CD4-positive, alpha-beta T cell treated with Interleukin-21 for 1 hour (primary cell): Measurements from ENCODE around the gene SH3BP1.
A peak's percentile ranks its signal among the peaks of the same experiment; 100 is the strongest.
"Not testable (repeated sequence)": the region's sequence is repeated elsewhere in the genome, so short reads cannot be mapped to it uniquely, and the experiment has no call there.

Experiments
- DNase-seq: peaks from one replicate; pipeline ENCODE4 v3.0.0-alpha.2; 2020

SH3BP1 gene

DNA sequence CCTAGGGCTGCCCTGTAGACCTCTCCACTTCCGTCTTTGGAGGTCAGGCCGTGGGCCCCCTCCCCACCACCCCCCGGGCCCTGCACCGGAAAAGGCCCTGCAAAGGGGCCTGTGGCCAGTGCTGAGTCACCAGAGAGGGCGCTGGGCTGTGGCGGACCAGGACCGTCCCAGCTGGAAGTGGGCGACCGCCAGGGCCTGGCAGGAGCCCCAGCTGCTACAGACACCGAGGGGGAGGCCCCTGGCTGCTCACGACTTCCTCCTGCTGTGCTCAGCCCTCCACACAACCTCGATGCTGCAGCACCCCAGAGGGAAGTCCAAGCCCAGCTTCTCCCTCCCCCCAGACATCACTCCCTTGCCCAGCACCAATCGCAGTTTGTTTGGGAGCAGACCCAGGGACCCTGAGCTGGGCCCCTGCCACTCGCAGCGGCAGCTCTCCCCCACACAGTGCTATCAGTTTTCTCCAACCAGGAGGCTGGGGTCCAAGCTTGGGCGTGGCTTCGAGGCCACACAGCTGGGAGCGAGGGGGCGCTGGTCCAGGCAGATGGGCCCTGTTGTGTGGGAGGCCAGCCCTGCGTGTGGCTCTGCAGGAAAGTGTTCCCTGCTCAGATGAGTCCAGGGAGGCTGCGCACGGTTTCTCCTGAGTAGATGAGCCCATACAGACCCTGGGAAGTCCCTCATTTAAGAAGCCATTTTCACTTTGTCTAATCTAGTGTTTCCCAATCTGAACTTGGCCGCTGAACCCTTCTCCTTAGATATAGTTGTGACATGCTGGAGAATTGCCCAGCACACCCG is 5.6 kb upstream of the SH3BP1 start:
- peak; percentile 65 for DNase-seq

DNA sequence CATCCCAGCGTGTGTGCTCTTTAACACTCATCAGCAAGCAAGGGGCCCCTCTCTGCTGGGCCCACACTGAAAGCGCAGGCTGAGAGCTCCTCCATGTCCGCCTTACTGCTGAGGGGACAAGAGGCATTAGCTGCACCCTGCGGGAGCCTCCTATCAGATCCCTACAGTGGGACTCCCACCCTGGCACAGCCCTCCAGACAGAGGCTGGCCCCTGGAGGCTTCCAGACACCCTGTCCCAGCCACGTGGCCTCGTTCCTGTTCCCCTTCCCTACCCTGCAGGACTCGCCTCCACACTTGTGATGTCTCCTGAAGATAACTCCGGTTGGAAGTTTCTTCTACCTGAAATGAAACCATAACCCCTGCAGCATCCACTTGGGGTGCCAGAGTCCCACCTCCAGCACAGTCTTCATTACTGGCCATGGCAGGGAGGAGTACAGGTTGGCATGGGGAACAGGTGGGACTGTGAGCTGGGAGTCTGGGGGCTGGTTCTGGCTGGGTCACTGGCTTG is 5.0 kb upstream of the SH3BP1 start:
- no peak for DNase-seq

DNA sequence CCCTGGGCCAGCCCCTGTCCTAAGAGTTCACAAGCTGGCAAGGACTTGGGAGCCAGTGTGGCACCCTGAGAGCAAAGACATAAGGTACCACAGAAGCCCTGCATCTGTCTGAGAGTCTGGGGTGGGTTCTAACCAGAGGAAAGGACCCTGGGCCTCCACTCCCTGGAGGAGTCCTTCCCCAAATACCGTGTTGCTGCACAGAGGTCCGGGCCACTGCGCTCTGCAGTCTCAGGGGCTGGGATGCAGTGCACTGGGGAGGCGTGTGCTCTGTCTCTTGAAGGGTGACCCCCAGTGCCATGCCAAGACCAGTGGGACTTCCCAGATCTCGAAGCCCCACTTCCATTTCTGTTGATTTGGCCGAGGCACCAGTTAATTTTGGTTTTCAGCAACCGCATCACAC is 4.3 kb upstream of the SH3BP1 start:
- no peak for DNase-seq

DNA sequence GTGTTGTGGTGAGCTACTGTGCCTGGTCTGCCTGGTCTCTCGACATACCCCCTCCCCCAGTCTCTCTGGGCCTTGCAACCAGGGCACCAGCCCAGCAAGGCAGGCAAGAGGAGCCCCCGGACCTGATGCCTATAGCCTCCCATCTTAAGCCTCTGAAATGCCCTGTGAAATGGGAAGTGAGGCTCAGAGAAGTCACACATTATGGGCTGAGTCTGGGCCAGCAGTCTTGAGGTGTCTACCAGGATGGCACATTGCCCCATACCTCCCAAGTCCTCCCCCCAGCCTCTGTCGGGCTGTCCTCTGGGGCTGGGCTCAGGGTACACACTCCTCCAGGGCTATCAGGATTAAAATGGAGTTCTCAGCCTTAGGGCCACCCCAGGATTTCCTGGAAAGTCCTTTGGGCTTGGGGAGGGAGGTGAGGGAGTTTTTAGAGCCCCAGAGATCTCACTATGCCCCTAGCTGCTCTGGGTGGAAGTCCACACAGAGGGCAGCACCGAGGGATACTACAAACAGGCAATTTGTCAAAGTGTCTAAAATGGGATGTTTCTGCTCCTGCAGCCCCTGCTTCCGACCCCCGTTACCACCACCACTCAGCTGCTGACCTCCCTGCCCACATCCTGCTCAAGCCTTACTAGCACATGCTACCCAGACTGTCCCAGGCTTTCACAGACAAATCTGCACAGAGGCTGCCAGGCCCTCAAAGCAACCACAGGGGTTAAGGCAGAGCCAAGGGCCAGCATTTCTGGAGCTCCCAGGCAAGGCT is 3.1 kb upstream of the SH3BP1 start:
- DNase-seq = no peak

DNA sequence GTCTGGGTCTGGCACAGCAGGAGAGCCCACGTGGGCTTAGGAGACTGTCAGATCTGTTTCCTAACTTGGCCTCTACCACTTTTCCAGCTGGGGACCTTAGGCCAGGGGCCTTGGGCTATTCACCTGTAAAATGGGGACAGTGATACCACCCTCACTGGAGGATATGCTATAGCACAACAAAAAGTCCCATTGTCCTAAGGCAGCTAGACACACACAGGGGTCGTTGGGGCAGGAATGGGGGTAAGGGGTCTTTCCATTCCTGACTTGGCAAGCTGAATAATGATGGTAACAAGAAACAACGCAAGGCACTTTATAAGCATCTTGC is 2.6 kb upstream of the SH3BP1 start:
- DNase-seq = no peak

DNA sequence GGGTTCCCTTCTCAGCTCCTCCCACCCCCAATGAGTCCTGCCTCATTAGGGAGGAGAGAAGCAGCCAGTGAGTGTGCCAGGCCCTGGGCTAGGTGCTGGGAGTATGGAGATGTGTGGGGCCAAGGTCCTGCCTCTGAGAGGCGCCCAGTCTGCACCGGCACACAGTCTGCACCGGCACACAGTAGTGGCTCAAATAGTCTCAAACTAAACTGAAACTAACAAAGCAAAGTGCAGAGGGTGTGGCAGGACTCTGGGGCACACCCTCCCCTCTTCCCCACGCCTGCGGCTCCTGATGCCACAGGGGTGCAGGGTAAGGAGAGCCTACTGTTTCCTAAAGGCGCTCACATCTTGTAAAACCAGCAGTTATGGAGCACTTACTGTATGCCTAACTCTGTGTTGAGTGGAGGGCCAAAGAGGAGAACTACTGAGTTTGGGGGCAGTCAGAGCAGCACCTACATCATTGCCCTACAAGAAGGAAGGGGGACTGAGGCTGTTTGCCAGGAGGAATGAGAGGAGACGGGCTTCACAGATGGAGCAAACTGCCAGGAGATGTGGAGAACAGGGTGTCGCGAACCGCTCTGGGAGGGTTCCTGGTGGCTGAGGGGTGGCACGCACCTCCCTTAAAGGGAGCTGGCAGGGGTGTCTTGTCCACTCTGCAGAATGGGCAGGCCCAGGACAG is 939 bp upstream of the SH3BP1 start:
- DNase-seq = peak; percentile 44

DNA sequence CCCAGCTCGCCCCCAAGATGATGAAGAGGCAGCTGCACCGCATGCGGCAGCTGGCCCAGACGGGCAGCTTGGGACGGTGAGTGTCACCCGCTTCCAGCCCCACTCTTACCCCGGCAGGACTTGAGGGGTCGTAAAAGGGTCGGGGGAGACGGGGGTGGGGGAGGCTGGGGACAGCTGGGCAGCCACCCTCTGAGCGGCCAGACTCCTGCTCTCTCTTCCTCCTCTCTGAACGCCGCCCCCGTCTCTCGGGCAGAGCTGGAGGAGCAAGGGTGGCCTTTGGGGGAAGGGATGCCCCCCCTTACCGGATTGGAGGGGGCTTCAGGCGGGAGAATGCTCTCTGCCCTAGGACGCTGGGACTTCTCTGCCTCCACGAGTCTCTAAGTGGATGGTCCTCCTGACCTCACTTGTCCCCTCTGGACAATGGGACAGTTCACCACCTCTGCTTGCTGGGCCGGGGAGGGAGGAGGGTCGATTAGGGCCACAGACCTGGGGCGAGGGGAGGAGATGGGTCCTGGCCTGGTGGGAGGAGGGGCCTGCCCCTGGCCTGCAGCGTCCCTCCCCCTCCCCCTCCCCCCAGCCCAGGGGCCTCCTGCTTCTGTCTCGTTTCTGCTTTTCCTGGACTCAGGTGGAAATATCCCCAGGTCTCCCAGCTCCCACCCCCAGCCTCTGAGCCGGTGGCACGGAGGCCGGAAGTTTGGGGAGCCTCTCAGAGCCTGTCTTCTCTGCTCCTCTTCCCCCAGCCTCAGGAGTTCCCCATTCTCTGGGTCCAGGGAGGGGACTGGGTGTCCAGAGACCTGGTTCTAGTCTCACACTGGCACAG is 512 bp downstream of the SH3BP1 start:
- DNase-seq = peak; percentile 41

DNA sequence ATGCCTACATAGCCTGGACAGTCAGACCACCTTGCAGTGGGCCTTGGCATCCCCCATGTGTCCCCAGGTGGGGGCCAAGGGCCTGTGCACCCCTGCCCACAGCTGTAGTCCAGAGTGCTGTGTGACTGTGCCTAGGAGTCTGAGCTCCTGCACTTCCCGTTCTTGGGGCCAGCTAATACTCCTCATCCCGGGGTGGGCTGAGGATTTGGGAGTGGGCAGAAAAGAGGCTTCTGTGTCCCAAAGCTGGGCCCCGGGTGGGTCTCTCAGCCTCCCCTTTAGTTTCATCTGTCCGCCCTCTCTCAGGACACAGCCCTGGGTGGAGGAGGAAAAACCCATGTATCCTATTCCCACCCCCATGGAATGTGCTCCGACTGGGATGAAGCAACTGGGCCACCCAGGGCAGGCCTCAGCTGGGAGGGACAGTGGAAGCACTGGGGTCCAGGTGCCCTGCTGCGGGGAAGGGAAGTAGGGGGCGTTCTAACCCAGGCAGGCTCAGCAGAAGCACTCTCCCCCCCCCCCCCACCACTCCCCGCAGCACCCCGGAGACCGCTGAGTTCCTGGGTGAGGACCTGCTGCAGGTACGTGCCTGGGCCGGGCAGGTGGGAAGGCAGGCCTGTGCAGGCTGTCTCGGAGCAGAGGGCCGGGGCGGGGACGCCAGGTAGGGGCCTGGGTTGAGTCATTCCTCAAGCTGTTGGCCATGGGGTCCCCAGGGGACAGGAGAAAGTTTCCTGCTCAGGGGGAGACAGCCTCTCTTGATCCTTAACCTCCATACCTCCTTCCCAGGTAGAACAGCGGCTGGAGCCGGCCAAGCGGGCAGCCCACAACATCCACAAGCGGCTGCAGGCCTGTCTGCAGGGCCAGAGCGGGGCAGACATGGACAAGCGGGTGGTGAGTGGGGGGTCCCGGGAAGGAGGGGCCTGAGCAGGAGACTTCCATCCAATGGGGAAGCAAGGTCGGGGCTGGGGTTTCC is 1.4 kb downstream of the SH3BP1 start:
- no peak for DNase-seq

DNA sequence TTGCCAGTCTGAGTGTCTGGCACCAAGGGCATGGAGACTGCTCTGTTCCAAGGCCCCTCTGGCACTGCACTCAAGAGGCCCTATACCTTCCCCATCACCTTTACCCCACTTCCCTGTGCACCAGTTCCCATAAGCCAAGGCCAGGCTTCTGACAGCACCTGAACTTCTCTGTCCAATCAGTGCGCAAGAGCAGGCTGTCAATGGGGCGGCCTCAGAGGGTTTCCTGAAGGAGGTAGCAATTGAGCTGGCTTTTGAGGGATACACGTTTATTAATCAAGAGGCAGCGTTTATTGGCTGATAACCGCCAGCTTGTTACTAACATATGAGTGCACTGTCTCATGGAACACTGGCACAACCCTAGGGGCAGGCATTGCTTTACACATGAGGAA is 2.1 kb downstream of the SH3BP1 start:
- DNase-seq = no peak

DNA sequence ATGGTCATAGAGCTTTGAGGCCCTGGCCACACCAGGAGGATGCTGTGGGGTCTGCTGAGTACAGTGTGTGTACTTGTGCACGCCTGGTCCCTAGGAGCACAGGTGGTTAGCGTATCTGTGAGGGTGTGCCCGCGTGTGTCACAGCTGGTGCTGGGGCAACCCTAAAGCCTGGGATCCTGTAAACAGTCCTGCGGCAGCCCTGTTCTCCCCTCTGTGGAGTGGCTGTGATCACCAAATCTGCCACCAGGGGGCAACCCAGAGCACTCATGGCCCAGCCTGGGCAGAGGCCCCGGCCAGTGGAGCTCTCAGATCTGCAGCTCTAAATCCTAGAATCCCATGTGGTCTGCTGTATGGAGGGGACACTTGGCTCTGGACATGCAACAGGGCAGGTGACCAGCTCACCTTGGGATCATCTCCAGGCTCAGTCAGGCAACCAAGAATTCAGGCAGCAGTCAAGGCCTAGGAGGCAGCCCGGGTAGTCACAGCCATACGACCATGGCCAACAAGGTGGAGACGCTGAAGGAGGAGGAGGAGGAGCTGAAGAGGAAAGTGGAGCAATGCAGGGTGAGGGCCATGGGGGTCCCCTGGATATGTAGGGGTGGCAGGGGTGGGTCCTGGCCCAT is 3.9 kb downstream of the SH3BP1 start:
- peak; percentile 85 for DNase-seq

DNA sequence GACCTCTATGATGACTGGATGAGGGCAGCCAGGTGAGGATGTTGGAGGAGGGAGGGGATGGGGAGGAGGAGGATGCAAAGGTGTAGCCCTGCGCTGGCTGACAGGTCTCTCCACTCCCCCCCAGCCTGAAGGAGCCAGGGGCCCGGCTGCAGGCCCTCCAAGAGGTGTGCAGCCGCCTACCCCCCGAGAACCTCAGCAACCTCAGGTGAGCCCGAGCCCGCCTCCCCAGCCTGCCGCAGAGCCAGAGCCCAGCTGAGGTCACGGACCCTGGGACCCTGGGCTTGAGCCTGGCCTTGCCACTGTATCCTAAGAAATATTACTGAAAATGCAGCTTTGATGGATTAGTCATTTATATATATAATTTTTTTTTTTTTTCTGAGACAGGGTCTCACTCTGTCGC is 7.8 kb downstream of the SH3BP1 start:
- DNase-seq = no peak

DNA sequence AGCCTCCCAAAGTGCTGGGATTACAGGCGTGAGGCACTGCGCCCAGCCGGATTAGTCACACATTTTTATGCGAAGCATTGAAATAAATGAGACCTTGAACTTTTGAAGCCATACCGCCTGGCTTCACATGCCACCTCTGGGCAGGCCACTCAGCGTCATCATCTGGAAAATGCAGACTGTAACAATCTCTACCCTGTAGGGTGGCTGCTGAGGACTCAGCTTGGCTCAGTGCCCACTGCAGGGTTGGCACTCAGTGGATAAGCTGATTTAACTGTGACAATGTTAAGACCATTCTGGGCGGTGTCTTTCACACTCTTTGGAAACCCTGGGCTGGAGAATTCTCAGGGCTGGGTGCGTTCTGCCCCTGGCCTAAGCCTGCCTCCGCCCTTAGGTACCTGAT is 8.5 kb downstream of the SH3BP1 start:
- no peak for DNase-seq

DNA sequence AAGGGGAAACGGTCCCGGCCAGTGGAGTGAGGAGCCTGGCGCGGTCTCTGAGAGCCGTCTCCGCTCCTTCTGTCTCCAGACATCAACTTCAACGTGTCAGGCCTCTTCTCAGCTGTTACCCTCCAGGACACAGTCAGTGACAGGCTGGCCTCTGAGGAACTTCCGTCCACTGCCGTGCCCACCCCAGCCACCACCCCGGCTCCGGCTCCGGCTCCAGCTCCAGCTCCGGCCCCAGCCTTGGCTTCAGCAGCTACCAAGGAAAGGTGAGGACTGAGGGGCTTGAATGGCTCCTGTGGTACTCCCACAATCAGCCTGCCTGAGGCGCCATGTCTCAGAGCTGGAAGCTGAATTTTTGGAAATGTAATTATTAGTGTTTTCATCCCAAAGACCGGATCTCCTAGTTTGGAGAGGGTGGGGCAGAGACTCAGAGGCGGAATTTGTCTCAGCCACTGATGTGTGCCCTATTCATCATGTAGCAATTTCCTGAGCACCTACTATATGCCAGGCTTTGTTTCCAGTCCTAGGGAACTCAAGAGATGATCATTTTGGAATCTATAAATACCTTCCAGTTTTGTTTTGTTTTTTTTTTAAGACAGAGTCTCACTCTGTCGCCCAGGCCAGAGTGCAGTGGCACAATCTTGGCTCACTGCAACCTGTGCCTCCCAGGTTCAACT is 11.1 kb downstream of the SH3BP1 start:
- DNase-seq = no peak

DNA sequence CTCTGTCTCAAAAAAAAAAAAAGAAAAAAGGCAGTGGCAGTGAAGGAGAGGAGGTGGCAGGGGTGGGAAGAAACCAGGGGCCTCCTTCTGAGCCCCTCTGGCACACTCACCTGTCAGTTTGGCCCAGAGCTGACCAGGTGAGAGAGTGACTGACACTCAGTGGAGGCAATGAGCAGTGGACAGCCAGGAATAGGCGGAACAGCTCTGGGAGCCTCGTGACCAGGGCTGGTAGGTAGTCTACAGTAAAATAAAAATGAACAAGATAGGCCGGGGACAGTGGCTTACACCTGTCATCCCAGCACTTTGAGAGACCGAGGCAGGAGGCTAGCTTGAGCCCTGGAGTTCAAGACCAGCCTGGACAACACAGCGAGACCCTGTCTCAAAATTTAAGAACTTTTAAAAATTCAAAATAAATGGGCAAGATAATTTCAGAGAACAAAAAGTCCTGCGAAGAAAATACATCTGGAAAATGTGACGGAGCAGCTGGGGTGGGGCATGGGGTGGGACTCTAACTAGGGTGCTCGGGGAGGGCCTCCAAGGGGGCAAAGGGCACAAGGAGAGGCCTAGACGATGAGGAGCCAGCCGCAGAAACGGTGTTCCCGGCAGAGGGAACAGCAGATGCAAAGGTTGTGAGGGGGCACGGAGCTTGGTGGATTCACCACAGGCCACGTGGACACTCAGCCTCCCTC is 15.2 kb downstream of the SH3BP1 start:
- DNase-seq = no peak

DNA sequence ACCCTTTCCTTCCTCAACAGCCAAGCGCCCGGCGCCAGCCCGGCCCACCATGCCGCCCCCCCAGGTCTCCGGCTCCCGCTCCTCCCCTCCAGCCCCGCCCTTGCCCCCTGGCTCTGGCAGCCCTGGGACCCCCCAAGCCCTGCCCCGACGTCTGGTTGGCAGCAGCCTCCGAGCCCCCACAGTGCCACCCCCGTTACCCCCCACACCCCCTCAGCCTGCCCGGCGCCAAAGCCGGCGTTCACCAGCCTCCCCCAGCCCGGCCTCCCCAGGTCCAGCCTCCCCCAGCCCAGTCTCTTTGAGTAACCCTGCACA is 15.7 kb downstream of the SH3BP1 start:
- no peak for DNase-seq

DNA sequence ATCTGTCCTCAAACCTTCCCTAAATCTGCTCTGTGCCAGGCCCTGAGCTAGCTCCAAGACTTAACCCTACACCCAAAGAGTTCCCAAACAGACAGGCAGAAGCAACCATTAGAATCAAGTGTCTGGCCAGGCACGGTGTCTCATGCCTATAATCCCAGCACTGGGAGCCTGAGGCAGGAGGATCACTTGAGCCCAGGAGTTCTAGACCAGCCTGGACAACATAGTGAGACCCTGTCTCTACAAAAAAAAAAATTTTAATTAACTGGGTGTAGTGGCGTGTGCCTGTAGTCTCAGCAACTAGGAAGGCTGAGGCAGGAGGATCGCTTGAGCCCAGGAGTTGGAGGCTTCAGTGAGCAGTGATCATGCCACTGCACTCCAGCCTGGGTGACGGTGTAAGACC is 17.1 kb downstream of the SH3BP1 start:
- DNase-seq = not testable (repeated sequence)

DNA sequence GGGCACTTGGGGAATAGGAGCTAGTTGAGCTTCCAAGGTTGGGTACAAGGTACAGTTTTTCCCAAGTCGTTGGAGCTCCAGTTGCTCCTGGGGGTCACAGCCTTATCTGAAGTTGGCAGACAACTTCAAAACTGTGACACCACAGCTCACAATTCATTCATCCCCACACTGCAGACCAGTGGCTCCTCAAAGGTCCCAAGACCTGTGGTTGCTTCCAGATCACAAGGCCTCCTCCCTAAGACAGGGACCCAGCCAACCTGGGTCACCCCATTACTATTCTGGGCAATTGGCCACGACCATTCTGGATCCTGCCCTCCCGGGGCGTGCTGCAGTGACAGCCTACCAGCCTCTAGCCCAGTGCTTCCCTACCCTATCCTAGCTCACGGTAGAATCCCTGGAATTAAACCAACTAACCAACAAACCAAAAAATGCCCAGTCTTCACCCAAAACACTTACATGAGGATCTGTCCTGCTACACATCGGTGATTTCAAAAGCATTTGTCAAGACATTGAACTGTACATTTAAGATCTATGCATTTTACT is 18.2 kb downstream of the SH3BP1 start:
- DNase-seq = no peak

DNA sequence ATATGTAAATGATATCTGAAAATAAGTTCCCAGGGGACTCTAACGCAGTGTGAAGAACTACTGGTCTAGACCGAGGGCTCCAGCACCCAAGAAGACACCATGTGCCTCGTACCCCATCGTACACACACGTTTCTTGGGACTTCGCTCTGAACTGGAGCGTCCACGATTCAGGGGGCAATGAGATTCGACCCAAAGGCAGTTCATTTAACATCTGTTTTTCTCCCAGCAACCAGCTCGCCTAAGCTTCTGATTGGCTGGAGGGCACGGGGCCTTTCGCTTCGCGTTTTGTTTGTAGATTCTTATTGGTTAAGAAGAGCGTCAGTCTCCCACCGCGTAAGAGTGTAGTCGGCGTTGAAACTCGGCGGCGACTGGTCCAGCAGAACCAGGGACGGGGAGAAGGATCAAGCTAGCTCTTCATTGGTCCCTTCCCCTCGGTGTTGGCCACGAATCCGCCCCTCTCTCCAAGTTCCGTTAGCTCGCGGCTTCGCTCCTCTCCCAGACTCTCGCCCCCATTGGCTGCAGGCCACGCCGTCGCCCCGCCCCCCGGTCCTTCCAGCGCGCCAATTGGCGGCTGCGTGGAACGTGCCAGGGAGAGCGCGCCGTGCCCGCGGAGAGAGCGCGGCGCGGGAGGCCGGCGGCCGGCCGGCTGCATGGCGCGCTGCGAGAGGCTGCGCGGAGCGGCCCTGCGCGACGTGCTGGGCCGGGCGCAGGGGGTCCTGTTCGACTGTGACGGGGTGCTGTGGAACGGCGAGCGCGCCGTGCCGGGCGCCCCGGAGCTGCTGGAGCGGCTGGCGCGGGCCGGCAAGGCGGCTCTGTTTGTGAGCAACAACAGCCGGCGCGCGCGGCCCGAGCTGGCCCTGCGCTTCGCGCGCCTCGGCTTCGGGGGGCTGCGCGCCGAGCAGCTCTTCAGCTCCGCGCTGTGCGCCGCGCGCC is 18.9 kb downstream of the SH3BP1 start, which contains the start of gene PDXP:
Gene PDXP (plus strand): TSS at position 591 of the 933 bp plus-strand sequence. CDS start 60 bp downstream, at position 651.
- DNase-seq = peak; percentile 99
